ENCODE data around the gene SDHA.
"Not testable (repeated sequence)": the region's sequence is repeated elsewhere in the genome, so short reads cannot be mapped to it uniquely, and the experiment has no call there.

SDHA gene

GRCh38 chr5:186091-187041, 31.8 kb upstream of the SDHA start:
- no peak for DNase-seq (ENCODE audit: low read depth)

GRCh38 chr5:187042-187431, 31.1 kb upstream of the SDHA start:
- no peak for DNase-seq (ENCODE audit: low read depth)

- DNase-seq (ENCODE audit: low read depth): no peak
These were observed 30.3 kb upstream of the SDHA start for GRCh38 chr5:187617-188451.

GRCh38 chr5:188488-189481, 29.3 kb upstream of the SDHA start:
- DNase-seq (ENCODE audit: low read depth): peak; percentile 72

GRCh38 chr5:189486-189885, 28.6 kb upstream of the SDHA start:
- DNase-seq (ENCODE audit: low read depth): no peak

- no peak for DNase-seq (ENCODE audit: low read depth)
These were observed 28.1 kb upstream of the SDHA start for GRCh38 chr5:189976-190365.

- no peak for DNase-seq (ENCODE audit: low read depth)
These were observed 27.6 kb upstream of the SDHA start for GRCh38 chr5:190366-191035.

GRCh38 chr5:191036-191948, 26.8 kb upstream of the SDHA start, which contains the start of gene LRRC14B:
LRRC14B (plus strand) TSS chr5:191495; CDS start chr5:191539, 44 bp downstream.
- no peak for DNase-seq (ENCODE audit: low read depth)

- no peak for DNase-seq (ENCODE audit: low read depth)
These were observed 26.0 kb upstream of the SDHA start for GRCh38 chr5:191949-192690.

GRCh38 chr5:192691-192969, 25.5 kb upstream of the SDHA start:
- no peak for DNase-seq (ENCODE audit: low read depth)

GRCh38 chr5:192970-193831, 24.9 kb upstream of the SDHA start:
- no peak for DNase-seq (ENCODE audit: low read depth)

GRCh38 chr5:194102-194501, 24.0 kb upstream of the SDHA start:
- DNase-seq (ENCODE audit: low read depth): no peak

- no peak for DNase-seq (ENCODE audit: low read depth)
These were observed 23.4 kb upstream of the SDHA start for GRCh38 chr5:194603-195209.

- no peak for DNase-seq (ENCODE audit: low read depth)
These were observed 22.5 kb upstream of the SDHA start for GRCh38 chr5:195401-196160.

- no peak for DNase-seq (ENCODE audit: low read depth)
These were observed 21.8 kb upstream of the SDHA start for GRCh38 chr5:196350-196749.

- not testable (repeated sequence) for DNase-seq (ENCODE audit: low read depth)
These were observed 21.1 kb upstream of the SDHA start for GRCh38 chr5:197031-197430.

- no peak for DNase-seq (ENCODE audit: low read depth)
These were observed 20.1 kb upstream of the SDHA start for GRCh38 chr5:197892-198489.
